HG03521 (cell line): ENCODE data around the gene KRI1.
"Not testable (repeated sequence)": the region's sequence is repeated elsewhere in the genome, so short reads cannot be mapped to it uniquely, and the experiment has no call there.

Source experiments
- ATAC-seq: cut with Tn5 transposase; IDR thresholded peaks from one replicate; pipeline ENCODE4 v1.9.1; 2021; ENCODE audit warnings: mild to moderate bottlenecking, moderate library complexity; ENCODE audit not compliant: unreplicated experiment

KRI1 gene

DNA sequence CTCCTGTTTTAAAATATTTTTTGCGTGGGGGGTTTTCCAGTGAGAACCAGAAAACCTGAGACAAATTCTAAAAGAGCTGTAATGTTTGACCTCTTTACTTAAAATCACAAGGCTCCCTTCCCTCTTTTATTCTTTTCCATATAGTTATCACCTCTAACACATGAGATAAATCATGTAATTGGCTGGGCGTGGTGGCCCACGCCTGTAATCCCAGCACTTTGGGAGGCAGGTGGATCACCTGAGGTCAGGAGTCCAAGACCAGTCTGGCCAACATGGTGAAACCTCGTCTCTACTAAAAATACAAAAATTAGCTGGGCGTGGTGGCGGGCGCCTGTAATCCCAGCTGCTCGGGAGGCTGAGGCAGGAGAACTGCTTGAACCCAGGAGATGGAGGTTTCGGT, 14.8 kb downstream of the KRI1 start:
- ATAC-seq = not testable (repeated sequence)

DNA sequence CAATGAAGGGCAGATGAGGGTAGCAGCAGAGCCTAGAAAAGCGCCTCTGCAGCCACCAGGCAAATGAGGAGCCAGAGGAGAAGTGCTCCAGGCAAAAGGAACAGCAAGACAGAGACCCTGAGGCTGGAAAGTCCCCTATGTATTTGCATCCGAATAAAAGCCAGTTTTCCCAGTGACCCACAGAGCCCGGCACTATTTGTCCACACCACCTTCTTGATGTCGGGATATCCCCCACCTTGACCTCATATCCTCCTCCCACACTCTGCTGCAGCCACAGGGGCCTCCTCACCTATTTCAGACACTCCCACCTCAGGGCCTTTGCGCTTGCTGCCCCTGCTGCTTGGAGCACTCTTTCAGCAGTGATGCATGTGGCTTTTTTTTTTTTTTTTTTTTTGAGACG, 15.5 kb downstream of the KRI1 start:
- no peak for ATAC-seq

DNA sequence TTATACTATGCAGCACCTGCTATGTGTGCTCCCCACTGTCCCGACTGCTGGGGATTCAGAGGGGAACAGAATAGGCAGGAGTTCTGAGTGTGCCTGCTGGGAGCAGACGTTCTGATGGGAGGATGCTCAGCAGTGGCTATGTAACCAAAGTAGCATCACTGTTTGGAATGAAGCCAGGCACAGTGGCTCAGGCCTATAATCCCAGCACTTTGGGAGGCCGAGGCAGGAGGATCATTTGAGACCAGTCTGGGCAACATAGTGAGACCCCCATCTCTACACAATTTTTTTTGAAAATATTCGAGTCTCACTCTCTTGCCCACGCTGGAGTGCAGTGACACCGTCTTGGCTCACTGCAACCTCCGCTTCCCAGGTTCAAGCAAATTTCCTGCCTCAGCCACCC, 16.1 kb downstream of the KRI1 start:
- ATAC-seq = no peak

DNA sequence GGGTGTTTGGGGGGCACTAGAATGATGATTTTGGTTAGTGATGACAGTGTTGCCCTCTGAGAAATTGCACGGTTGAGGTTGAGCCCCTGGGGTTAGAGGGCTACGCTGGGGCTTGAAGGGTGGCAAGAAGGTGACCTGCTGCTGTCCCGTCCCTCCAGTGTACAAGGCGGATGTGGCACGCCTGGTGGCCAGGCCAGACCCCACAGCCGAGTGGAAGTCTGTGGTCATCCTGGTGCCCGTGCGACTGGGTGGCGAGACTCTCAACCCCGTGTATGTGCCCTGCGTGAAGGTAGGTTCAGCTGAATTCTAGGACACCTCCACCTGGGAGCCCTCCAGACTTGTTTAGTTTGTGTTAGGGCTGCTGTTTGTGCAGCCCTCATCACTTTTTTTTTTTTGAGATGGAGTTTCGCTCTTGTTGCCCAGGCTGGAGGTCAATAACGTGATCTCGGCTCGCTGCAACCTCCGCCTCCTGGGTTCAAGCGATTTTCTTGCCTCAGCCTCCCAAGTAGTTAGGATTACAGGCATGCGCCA, 17.0 kb downstream of the KRI1 start:
- no peak for ATAC-seq

DNA sequence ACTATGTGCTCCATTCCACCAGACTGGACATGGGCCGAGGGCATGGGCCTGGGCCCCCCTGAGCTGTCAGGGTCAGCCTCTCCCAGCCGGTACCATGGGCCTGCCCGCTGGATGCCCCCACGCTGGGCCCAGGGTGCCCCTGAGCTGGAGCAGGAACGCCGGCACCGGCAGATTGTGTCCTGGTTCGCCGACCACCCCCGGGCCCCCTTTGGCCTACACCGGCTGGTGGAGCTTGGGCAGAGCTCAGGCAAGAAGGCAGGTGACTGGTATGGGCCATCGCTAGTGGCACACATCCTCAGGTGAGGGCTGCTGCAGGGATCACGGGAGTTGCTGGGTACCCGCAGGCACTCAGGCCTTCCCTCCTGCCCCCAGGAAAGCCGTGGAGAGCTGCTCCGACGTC, 19.0 kb downstream of the KRI1 start:
- ATAC-seq = no peak

DNA sequence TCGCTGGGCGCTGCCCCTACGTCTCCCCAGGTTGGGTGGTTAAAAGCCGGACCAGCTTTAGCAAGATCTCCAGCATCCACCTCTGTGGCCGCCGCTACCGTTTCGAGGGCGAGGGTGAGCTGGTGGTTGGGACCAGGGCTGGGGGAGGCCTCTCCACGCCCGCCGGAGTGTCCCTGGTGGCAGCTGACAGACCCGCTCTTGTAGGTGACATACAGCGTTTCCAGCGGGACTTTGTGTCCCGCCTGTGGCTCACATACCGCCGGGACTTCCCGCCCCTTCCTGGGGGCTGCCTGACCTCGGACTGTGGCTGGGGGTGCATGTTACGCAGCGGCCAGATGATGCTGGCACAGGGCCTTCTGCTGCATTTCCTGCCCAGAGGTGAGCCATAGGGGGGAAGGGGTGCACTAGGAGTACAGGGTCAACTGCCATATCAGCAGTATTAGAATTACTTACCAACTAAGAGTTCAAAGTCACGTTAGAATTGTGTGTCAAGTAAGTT, 21.0 kb downstream of the KRI1 start:
- no peak for ATAC-seq

DNA sequence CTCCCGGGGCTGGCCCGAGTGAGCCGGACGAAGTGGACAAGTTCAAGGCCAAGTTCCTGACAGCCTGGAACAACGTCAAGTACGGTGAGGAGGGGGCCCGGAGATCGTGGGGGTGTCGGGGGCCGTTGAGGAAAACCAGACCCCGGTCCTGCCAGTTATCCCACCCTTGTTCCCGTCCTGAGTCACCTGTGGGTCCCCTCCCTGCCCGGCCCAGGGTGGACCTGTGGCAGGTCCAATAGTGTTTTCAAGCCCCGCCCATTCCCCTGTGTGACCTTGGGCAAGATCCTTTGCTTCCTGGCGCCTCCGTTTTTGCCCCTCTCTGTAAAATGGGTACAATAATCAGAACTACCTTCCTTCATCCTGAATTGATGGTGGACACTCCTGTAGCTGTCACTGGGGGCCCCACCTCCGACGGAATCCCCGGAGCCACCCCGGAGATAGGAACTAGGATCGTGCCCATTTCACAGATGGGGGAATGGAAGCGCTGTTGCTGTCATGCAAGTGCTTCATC, 21.5 kb downstream of the KRI1 start:
- ATAC-seq = no peak

DNA sequence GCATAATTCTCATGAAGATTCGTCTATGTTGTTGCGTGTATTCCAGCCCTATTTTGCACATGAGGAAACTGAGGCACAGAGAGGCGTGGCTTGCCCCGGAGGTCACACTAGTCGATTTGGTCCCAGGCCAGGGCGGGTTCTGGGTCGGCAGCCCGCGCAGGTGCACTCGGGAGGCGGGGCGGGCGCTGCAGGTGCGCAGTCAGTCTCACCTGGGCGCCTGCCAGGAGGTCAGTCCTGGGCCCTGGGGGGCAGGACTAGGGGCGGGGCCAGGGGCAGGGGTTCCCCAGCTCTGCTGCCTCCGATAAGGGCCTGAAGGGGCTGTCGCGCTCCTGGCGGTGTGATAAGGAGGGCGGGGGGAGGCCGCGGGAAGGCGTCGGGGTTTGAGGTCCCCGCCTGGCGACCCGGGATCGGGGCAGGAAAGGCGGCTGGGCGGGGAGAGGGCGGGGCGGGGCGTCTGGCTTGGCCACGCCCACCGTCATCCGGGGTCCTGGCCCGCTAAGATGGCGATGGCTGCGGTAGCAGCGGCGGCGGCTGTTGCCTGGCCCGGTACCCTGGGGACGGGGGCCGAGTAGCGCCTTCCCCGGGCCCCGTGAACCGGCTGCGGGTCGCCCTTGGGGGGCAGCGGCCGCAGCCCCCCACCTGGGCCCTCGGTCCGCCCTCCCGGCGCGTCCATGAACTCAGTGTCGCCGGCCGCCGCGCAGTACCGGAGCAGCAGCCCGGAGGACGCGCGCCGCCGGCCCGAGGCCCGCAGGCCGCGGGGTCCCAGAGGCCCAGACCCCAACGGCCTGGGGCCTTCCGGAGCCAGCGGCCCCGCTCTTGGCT, 22.2 kb downstream of the KRI1 start, which contains the start of gene ATG4D:
Gene ATG4D (plus strand): TSS at position 485 of the 822 bp plus-strand sequence. CDS start 187 bp downstream, at position 672.
- ATAC-seq = peak; percentile 64

DNA sequence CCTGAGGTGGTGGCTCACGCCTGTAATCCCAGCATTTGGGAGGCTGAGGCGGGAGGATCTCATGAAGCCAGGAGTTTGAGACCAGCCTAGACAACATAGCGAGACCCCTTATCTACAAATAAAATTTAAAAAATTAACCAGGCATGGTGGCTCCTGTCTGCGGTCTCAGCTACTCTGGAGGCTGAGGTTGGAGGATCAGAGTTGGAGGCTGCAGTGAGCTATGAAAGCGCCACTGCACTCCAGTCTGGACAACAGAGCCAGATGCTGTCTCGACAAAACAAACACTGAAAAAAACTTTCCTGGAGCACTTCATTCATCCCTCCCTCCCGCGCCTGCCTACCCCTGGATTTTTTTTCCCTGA, 22.8 kb downstream of the KRI1 start:
- no peak for ATAC-seq

DNA sequence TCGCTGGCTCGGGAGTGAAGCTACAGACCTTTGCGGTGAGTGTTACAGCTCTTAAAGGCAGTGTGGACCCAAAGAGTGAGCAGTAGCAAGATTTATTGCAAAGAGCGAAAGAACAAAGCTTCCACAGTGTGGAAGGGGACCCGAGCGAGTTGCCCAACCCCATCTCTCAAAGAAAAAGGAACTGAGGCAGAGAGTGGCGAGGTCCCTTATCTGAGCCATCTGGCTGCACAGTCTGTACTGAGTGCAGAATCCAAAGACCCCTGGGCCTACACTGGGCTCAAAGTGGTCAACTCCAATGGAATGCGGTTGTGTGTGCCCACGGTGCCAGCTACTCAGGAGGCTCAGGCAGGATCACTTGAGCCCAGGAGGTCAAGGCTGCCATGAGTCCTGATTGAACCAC, 26.8 kb downstream of the KRI1 start:
- not testable (repeated sequence) for ATAC-seq

DNA sequence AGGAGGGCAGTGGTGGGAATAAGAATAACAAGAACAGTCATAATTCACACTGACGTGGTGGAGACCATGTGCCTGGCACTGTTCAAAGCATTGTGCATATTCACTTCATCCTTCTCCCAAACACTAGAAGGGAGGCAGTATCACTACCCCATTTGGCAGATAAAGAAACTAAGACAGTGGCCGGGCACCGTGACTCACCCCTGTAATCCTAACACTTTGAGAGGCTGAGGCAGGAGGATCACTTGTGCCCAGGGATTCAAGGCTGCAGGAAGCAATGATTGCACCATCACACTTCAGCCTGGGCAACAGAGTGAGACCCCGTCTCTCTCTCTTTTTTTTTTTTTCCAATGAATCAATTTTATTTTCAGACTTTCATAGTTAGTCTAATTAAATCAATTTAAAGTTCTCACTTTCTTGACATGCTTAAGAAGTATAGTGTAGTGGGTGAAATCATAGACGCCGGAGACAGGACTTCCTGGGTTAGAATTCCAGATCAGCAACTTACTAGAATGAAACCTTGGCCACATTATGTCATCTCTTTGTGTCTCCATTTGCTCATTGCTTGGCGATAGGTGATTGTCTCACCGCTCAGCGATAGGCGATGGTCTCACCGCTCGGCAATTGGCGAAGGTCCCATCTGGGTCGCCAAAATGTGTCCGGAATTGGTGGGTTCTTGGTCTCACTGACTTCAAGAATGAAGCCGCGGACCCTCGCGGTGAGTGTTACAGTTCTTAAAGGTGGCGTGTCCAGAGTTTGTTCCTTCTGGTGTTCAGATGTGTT, 27.4 kb downstream of the KRI1 start:
- no peak for ATAC-seq

DNA sequence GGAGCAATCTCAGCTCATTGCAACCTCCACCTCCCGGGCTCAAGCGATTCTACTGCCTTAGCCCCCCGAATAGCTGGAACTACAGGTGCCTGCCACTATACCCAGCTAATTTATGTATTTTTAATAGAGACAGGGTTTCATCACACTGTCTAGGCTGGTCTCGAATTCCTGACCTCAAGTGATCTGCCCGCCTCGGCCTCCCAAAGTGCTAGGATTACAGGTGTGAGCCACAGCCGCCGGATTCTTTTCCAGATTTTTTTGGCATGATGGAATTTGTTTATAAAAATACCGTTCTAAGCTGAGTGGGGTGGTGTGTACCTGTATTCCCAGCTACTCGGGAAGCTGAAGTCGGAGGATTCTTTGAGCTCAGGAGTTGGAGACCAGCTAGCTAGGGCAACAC, 28.1 kb downstream of the KRI1 start:
- no peak for ATAC-seq

DNA sequence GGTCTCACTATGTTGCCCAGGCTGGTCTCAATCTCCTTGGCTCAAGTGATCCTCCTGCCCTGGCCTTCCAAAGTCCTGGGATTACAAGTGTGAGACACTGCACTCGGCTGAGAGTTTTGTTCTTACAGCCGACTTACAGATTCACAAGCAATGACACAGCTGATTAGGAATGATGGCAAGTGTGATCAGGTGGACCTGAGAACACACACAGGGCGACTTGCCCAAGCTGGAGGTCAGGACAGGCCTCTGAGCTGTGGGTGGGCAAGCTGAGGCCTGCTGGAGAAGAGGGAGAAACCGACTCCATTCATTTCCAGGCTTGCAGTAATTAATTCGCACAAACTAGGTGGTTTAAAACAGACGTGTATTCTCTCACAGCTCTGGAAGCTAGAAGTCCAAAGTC, 30.2 kb downstream of the KRI1 start:
- no peak for ATAC-seq

DNA sequence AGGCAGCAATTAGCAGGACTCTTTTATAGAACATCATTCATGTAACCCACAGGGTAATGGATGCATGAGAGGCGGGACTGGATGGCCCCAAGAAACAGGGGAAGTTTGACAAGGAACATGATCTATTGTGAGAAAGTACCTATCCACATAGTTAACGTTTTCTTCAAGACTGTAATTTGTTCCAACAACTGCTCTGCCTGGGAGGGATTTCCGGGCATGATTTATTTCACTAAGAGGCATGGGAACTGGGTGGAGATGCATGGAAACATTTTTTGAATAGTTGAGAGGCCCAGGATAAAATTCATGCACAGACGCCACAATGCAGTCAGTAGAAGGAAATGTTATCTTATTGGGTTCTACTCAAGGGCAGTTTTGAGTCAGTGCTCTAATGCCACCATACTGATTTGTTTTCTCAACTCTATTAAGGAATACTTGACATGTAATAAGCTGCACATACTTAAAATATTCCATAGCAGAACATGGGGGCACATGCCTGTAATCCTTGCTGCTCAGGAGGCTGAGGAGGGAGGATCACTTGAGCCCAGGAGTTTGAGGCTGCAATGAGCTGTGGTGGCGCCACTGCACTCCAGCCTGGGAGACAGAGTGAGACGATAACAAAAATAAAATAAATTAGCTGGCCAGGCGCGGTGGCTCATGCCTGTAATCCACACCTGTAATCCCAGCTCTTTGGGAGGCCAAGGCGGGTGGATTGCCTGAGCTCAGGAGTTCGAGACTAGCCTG, 32.0 kb downstream of the KRI1 start:
- ATAC-seq = no peak

DNA sequence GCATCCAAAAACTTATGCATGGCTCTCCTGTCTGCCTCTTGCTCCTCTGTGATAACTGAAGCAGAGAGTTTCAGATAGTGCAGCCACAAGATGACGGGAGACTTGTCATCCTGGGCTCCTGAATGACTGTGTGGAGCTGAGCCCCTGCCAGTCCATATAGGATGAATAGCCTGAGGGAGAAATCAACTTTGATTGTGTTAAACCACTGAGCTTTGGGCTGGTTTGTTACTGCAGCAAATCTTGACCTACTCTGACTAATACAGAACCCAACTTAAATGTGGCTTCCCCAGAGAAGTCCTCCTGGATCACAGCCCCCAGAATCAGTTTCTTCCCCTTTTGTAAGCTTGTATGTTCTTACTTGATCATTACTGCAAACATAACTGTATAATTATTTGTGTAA, 33.4 kb downstream of the KRI1 start:
- no peak for ATAC-seq

DNA sequence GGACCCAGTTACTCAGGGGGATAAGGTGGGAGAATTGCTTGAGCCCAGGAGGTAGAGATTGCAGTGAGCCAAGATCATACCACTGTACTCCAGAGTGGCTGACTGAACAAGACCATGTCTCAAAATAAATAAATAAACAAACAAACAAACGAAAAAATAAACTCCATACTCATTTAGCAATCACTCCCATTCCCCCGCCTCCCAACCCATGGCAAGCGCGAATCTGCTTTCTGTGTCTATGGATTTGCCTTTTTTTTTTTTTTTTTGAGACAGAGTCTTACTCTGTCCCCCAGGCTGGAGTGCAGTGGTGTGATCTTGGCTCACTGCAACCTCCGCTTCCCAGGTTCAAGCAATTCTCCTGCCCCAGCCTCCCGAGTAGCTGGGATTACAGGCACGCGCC, 38.9 kb downstream of the KRI1 start:
- not testable (repeated sequence) for ATAC-seq

DNA sequence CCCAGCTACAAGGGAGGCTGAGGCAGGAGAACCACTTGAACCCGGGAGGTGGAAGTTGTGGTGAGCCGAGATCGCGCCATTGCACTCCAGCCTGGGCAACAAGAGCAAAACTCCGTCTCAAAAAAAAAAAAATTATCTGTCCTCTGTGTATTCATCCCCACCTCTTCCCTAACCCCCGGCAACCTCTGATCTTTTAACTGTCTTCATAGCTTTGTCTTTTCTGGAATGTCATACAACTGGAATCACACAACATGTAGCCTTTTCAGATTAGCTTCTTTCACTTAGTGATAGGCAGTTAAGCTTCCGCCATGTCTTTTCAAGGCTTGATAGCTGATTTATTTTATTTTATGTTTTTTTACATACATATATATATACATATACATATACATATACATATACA, 40.2 kb downstream of the KRI1 start:
- ATAC-seq = no peak

DNA sequence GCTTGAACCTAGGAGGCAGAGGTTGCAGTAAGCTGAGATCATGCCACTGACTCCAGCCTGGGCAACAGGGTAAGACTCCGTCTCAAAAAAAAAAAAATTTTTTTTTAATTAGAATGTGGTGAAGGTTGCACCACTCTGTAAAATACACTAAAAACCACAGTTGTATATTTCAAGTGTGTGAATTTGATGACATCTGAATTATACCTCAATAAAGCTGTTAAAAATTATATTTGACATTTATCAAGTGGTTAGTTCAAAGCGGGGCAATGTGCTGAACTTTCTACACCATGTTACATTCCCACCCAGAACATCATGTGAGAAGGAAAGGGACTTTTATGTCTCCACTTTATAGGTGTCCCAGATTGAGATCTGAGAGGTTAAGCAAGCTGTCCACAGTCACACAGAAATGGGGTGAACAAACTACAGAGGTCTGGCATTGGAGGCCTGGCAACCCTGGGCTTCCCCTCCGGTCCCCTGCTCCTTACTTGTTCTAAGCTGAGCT, 42.6 kb downstream of the KRI1 start:
- ATAC-seq = no peak

DNA sequence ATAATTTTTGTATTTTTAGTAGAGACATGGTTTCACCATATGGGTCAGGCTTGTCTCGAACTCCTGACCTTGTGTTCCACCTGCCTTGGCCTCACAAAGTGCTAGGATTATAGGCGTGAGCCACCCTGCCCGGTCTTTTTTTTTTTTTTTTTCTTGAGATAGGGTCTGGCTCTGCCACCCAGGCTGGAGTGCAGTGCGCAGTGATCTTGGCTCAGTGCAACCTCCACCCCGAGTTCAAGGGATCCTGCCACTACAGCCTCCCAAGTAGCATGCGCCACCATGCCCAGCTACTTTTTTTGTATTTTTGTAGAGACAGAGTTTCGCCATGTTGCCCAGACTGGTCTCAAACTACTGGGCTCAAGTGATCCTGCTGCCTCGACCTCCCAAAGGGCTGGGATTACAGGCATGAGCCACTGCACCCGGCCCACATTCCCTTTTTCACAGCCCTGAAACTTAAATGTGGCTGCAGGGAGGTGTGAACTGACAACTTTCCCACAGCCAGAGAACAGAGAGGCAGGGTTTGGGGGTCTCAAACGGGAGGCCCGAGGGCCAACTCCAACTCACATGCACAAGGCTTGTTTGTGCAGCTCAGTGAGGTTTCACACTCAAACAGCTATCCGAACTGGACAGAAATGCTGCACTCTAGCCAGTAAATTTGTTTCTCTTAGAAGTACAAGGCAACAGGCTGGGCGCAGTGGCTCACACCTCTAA, 44.2 kb downstream of the KRI1 start:
- no peak for ATAC-seq

DNA sequence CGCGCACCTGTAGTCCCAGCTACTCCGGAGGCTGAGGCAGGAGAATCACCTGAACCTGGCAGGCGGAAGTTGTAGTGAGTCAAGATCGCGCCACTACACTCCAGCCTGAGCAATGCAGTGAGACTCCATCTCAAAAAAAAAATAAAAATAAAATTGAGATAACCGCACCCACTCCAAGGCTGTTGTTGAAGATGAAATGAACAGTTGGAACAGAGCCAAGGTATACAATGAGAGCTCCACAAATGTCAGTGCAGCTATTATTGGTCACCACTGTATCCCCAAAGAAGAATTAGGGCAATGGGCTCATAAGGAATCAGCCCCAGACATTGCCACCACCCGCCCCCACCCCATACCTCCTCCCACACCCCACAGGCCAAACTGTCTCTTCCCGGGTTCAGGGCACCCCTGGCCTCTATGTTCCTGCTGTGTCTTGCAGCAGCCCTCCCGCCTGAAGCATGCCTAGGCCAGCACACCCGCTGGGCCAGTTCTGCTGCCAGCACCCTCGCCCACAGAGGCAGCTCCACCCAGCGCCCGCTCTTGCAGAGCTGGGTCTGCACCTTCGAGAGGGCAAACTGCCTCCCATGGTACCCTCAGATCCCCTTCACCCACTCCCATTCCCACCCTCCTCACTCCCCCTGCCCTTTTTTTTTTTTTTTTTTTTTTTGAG, 45.0 kb downstream of the KRI1 start:
- ATAC-seq = no peak
